ENCODE measurements around the gene ZC3H18. TPM values are rescaled to one million over a fixed set of nuclear protein-coding genes. Genes with fewer than 3 reads are reported as not detected.

ZC3H18 gene
- total RNA-seq, 2 donors from 2014 or later = 88.7 to 99.0 TPM

DNA sequence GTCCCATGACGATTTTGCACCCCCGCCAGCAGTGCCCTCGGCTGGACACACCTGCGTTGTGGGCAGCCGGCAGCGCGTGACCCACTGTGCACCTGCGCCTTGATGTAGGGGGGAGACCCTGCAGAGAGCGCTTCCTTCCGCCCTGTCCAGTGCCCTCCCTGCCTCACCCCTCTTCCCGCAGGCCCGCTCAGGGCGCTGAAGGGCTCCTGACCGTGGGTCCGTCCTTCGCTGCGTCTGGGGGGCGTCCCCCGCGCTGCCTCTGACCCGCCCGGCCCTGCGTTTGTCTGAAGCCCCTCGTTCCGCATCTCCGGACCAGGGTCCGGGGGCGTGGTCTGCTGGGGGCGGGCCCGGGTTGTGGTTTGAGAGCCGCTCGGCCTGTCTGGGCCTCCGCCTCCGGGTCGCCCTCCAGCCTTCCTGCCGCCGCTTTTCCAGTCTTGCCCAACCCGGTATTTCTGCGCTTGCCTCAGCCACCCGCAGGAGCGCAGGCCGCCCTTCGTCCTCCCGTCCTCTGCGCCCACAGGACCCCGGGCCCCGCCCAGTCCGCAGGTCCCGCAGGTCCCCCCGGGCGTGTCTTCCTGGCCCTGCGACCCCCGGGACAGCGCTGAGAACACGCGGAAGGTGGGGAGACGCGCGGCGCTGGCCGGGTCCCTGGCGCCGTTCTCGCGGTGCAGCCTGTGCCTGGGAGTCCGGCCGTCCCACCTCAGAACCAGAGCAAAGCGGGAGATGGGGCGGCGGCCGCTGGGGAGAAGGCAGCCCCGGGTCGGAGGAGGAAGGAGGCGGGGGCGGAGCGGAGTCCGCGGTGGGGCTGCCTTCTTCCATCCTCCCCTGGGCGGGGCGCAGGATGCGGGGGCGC lies 64.2 kb downstream of the ZC3H18 start:
- DNase-seq = peak; percentile 74 to 80
- H3K36me3 Mint-ChIP-seq (ENCODE audit: insufficient read depth in 2 of 2) = peaks cover 2 to 7% of the 10 kb centered on the region in 2 donors
- peak; percentile 45 to 57 for ATAC-seq (replicated peaks in 1 of 2)
- H3K27me3 Mint-ChIP-seq (ENCODE audit: low read depth) = peaks cover 15% of the 10 kb centered on the region
- H3K4me1 Mint-ChIP-seq (ENCODE audit: low read depth) = peaks cover 44% of the 10 kb centered on the region
- no peaks in the 10 kb centered on the region for H3K9me3 Mint-ChIP-seq
- peak overlapping the region; percentile 80 to 83 for H3K4me3 Mint-ChIP-seq
- H3K27ac Mint-ChIP-seq = no peak overlapping the region

DNA sequence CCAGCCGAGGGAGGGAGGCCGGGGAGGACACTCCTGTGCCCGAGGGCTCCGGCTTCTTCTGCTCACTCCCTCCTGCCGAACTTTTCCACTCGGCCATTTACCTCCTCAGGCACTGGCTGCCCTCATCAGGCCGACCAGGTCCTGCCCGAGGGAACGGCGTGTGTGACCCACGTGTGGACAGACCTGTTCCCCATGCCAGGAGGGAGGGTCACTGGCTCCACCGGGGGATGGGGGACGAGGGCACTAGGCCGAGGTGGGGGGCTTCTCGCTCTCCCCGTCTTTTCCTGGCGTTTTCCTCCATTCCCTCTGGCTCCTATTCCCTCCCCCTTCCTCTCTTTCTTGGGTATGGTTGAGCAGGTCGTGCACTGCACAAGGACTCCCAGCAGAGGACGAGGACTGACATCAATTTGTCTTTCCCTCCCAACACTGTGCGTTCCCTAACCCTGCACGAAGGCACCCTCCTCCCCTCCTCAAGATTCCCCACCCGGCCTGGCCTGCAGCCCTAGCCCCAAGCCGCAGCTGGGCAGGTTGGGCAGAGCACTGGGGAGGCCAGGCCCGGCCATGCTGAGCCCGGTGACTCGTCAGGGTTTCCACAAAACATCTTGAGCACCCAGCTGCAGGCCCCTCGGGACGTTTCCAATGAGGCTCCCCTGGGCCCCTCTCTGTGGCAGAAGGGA lies 64.9 kb downstream of the ZC3H18 start:
- peaks cover 2 to 7% of the 10 kb centered on the region in 2 donors for H3K36me3 Mint-ChIP-seq (ENCODE audit: insufficient read depth in 2 of 2)
- H3K27me3 Mint-ChIP-seq (ENCODE audit: low read depth) = peaks cover 19% of the 10 kb centered on the region
- no peaks in the 10 kb centered on the region for H3K9me3 Mint-ChIP-seq
- H3K27ac Mint-ChIP-seq = peak overlapping the region; percentile 26
- ATAC-seq (replicated peaks in 1 of 2) (no peak), DNase-seq (no peak)
- peak overlapping the region; percentile 80 to 83 for H3K4me3 Mint-ChIP-seq
- peaks cover 45% of the 10 kb centered on the region for H3K4me1 Mint-ChIP-seq (ENCODE audit: low read depth)

DNA sequence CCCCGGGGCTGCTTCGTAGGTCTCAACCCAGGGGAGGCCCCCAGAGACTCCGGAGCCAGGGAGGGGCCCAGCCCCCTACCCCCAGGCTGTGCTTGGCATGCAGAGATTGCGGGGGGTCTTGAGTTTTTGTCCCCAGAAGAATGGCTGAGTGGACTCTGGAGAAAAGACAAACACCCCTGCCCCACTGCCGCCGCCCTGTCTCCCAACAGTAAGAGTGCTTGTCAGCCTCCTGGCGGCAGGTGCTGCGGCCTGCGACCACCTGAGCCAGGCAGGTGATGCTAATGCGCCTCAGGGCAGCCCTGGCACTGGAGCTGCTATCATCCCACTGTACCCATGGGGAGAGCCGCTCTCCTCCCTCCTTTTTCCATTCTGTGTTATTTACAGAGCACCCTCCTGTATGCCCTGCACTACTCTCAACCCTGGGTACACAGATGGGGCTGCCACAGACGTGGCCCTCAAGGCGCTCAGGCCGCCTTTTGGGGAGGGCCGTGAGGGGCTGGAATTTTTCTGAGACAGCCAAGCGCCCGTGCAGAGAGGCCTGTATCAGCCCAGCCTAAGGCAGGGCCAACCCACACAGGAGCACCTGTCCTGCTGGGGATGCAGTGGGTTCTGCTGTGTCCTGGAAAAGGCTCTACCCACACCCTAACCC lies 65.6 kb downstream of the ZC3H18 start:
- Mint-ChIP-seq H3K27me3 (ENCODE audit: low read depth) (peaks cover 25% of the 10 kb centered on the region), H3K27ac (peak overlapping the region; percentile 82), H3K4me1 (ENCODE audit: low read depth) (peaks cover 50% of the 10 kb centered on the region), H3K9me3 (no peaks in the 10 kb centered on the region), H3K4me3 (peak overlapping the region; percentile 32 to 83), H3K36me3 (ENCODE audit: insufficient read depth in 2 of 2) (peaks cover 2 to 7% of the 10 kb centered on the region in 2 donors)
- ATAC-seq (replicated peaks in 1 of 2) (no peak), DNase-seq (no peak)

DNA sequence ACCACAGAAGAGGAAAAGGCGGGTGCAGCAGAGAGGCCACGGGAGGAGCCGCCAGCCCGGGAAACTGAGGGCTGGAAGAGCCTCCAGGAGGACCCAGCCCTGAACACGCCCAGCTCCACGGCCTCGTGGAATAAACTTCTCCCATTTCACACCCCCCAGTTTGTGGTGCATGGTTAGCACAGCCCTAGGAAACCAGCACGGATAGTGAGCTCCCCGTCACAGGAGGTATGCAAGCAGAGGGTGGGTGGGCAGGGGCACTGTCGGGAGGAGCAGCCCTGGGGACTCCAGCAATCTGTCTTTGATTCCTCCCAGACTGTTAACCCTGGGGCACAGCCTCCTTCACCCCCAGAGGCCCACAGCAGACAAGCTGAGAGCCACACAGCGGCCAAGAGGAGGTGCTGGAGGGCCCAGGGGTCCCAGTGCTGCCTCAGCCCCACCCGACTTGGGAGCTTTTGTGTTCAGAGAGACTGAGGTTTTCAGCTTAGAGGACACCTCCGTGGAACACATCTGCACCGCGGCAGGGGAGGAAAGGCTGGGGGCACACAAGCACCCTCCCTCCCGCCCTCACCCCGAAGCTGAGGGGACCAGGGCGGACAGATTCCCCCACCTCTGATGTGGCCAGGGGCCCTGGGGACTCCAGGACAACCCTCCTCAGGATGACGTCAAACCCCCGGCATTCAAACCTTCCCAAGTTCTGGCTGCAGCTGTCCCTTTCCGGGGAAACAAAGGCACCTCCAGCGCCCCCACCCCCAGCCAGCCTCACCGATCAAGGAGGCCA lies 66.5 kb downstream of the ZC3H18 start:
- H3K27me3 Mint-ChIP-seq (ENCODE audit: low read depth) = peaks cover 25% of the 10 kb centered on the region
- H3K27ac Mint-ChIP-seq = peak overlapping the region; percentile 10
- DNase-seq (no peak), ATAC-seq (replicated peaks in 1 of 2) (no peak)
- no peaks in the 10 kb centered on the region for H3K9me3 Mint-ChIP-seq
- peaks cover 2 to 7% of the 10 kb centered on the region in 2 donors for H3K36me3 Mint-ChIP-seq (ENCODE audit: insufficient read depth in 2 of 2)
- peaks cover 50% of the 10 kb centered on the region for H3K4me1 Mint-ChIP-seq (ENCODE audit: low read depth)
- peak overlapping the region in 1 of 2 donors; percentile 1 for H3K4me3 Mint-ChIP-seq

DNA sequence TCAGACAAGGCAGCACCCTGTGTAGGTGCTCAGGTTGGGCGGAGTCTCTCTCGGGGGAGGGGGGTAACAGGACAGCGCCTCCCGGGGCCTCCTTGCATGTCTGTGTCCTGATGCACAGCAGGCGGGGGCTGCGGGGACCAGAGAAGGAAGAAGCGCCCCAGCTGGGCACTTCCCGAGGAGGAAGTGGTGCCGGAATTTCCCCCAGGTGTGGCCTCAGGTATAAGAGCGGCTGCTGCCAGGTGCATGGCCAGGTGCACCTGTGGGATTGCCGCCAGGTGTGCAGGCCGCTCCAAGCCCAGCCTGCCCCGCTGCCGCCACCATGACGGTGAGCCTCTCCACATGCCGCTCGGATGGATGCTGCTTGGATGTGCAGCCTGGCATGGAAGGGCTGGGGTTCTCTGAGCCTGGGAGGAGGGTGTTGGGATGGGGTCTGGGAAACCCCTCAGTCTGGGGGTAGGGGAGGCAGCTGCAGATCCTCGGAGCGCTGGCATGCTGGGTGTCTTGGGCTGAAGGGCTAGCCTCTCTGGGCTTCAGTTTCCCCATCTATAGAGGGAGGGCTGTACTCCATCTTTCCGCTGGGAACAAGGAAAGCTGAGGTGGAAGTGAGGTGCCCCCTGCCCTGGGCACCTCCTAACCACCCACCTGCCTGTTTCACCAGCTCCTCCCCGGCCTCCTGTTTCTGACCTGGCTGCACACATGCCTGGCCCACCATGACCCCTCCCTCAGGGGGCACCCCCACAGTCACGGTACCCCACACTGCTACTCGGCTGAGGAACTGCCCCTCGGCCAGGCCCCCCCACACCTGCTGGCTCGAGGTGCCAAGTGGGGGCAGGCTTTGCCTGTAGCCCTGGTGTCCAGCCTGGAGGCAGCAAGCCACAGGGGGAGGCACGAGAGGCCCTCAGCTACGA lies 68.4 kb downstream of the ZC3H18 start, which contains the start of gene IL17C:
TSS of gene IL17C (plus strand) at position 250 of the 908 bp plus-strand sequence. CDS start at position 320, 70 bp downstream.
- Mint-ChIP-seq H3K4me3 (peak within 1 kb of the TSS; percentile 2 to 24), H3K4me1 (ENCODE audit: low read depth) (peaks cover 42% of the 10 kb centered on the region)
- DNase-seq = no peak

DNA sequence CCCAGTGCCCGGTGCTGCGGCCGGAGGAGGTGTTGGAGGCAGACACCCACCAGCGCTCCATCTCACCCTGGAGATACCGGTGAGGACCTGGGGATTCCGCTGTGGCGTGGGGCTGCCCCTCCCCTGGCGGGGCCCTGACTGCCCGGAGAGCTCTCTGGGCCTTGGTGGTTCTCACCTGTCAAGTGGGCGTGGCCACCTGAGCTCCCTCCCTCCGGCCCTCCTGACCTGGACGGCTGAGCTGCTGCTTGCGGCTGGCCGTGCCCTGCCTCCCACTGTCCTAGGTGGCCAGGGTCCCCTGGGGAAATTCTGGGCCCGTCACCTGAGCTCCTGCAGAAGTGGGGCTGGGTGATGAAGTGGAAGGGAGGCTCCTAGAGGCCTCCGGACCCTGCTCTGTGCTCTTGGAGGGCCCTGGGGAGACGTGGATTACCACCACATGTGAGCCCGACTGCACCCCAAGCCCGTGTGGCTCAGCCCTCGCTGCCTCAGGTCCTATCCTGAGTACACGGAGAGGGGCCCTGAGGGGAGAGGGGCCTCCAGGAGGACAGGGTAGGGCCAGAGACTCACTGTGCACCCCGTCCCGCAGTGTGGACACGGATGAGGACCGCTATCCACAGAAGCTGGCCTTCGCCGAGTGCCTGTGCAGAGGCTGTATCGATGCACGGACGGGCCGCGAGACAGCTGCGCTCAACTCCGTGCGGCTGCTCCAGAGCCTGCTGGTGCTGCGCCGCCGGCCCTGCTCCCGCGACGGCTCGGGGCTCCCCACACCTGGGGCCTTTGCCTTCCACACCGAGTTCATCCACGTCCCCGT lies 69.2 kb downstream of the ZC3H18 start:
- Mint-ChIP-seq H3K27me3 (ENCODE audit: low read depth) (peaks cover 25% of the 10 kb centered on the region), H3K4me1 (ENCODE audit: low read depth) (peaks cover 41% of the 10 kb centered on the region), H3K9me3 (no peaks in the 10 kb centered on the region), H3K4me3 (no peak overlapping the region), H3K36me3 (ENCODE audit: insufficient read depth in 2 of 2) (peaks cover 2 to 4% of the 10 kb centered on the region in 2 donors), H3K27ac (no peak overlapping the region)
- peak; percentile 2 to 4 for ATAC-seq (replicated peaks in 1 of 2)
- peak in 1 of 2 donors; percentile 14 for DNase-seq

More for the DNA sequence above, 68.4 kb downstream of the ZC3H18 start, which contains the start of gene IL17C:
- Mint-ChIP-seq H3K9me3 (no peaks in the 10 kb centered on the region), H3K27me3 (ENCODE audit: low read depth) (peaks cover 25% of the 10 kb centered on the region), H3K27ac (peak within 1 kb of the TSS; percentile 10), H3K36me3 (ENCODE audit: insufficient read depth in 2 of 2) (peaks cover 2 to 4% of the 10 kb centered on the region in 2 donors)
- no peak for ATAC-seq (replicated peaks in 1 of 2)

DNA sequence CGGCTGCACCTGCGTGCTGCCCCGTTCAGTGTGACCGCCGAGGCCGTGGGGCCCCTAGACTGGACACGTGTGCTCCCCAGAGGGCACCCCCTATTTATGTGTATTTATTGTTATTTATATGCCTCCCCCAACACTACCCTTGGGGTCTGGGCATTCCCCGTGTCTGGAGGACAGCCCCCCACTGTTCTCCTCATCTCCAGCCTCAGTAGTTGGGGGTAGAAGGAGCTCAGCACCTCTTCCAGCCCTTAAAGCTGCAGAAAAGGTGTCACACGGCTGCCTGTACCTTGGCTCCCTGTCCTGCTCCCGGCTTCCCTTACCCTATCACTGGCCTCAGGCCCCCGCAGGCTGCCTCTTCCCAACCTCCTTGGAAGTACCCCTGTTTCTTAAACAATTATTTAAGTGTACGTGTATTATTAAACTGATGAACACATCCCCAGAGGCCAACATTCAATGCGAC lies 69.9 kb downstream of the ZC3H18 start:
- Mint-ChIP-seq H3K27ac (peak overlapping the region; percentile 87), H3K9me3 (no peaks in the 10 kb centered on the region), H3K4me1 (ENCODE audit: low read depth) (peaks cover 34% of the 10 kb centered on the region), H3K36me3 (ENCODE audit: insufficient read depth in 2 of 2) (peaks cover 2 to 7% of the 10 kb centered on the region in 2 donors), H3K4me3 (no peak overlapping the region), H3K27me3 (ENCODE audit: low read depth) (peaks cover 25% of the 10 kb centered on the region)
- ATAC-seq (replicated peaks in 1 of 2) (no peak), DNase-seq (no peak)

DNA sequence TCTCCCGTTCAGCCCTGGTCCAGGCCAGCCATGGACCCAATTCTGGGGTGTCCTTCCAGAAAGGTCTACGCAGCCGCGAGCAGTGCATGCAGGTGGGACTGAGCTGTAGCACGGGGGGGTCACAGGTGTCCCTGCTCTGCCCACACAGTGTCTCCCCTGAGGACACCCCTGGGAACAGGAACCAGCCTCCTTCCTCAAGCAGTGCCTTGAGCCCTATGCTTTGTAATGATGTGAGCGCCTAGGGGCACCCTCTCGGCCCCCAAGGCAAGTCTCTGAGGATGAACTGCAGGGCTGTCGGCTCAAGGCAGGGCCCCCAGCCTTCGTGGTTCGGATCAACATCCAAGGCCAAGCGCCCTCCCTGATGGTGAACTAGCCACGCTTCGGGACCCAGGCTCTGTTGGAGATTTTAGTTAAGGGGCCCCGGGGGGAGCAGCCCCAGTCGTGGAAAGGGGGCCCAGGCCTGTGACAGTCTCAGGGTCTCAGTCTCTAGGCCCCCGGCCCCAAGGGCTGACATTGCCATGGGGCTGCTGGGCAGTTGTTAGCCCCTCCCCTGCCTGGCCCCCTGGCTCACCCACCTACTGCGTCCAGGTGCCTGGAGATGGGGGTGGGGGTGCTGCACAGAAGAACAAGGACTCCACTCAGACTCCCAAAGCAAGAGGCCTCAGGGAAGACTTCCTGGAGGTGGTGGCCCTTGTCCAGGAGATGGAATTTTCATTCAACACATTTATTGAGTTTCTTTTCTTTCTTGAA lies 70.5 kb downstream of the ZC3H18 start:
- H3K9me3 Mint-ChIP-seq = no peaks in the 10 kb centered on the region
- H3K4me3 Mint-ChIP-seq = no peak overlapping the region
- H3K27me3 Mint-ChIP-seq (ENCODE audit: low read depth) = peaks cover 25% of the 10 kb centered on the region

DNA sequence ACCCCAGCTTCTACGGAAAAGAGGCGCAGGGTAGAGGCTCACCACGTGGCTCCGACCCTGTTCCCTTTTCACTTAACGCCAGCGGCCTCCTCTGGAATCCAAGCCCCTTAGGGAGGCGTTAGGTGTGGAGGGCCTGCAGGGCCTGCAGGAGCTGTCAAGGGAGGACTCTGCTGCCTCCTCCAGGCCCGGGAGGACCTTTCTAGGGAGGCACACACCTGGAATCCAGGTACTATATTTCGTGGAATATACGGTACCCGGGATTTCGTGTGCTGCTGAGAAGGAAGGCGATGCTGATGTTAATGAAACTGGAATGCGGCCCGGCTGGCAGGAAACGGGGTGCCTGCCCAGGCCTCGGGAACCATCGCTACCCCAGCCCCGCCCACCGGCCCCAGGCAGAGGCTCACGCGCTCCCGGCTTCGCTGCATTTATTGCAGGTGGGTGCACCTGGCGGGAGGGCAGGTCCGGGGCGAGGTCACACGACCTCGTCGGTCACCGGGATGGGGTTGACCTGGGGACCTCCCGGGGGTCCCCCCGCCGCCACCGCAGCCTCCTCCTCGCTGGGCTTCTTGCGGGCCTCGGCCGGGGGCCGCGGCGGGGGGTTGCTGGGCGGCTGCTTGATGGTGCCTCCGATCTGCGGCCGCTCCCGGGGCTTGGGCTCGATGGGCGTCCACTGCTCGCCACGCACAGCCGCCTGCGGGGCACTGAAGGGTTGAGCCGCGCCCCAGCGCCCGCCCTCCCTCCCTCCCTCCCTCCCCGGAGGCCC lies 72.9 kb downstream of the ZC3H18 start:
- Mint-ChIP-seq H3K4me3 (no peak overlapping the region), H3K36me3 (ENCODE audit: insufficient read depth in 2 of 2) (peaks cover 0 to 2% of the 10 kb centered on the region in 2 donors), H3K27ac (no peak overlapping the region), H3K9me3 (no peaks in the 10 kb centered on the region), H3K27me3 (ENCODE audit: low read depth) (peaks cover 15% of the 10 kb centered on the region), H3K4me1 (ENCODE audit: low read depth) (peaks cover 9% of the 10 kb centered on the region)
- ATAC-seq (replicated peaks in 1 of 2) = no peak
- DNase-seq = no peak

More for the DNA sequence above, 70.5 kb downstream of the ZC3H18 start:
- DNase-seq (no peak), ATAC-seq (replicated peaks in 1 of 2) (no peak)
- Mint-ChIP-seq H3K36me3 (ENCODE audit: insufficient read depth in 2 of 2) (peaks cover 2 to 7% of the 10 kb centered on the region in 2 donors), H3K4me1 (ENCODE audit: low read depth) (peaks cover 29% of the 10 kb centered on the region), H3K27ac (peak overlapping the region; percentile 87)

DNA sequence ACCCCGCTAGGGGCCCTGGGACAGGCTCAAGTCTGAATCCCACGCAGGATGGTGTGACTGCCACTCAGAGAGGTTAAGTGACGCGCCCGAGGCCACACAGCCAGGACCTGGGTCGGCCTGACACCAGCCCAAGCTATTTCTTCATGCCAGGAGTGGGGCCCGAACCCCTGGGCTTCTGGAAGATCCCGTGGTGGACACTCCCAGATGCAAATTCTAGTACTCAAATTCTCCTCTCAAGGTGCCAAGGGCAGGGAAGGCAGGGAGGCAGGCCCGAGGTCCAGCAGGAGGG lies 73.4 kb downstream of the ZC3H18 start:
- no peak for ATAC-seq (replicated peaks in 1 of 2)
- no peak for DNase-seq
- Mint-ChIP-seq H3K36me3 (ENCODE audit: insufficient read depth in 2 of 2) (peaks cover 0 to 2% of the 10 kb centered on the region in 2 donors), H3K27me3 (ENCODE audit: low read depth) (peaks cover 10% of the 10 kb centered on the region), H3K9me3 (no peaks in the 10 kb centered on the region), H3K27ac (no peak overlapping the region), H3K4me3 (no peak overlapping the region), H3K4me1 (ENCODE audit: low read depth) (peaks cover 6% of the 10 kb centered on the region)
